SK-N-SH (cell line): Measurements from ENCODE around the gene DMRTB1. TPM values are rescaled to one million over a fixed set of nuclear protein-coding genes. Genes with fewer than 3 reads are reported as not detected.

Experiments used
- CTCF ChIA-PET: fragments of 300-600, 350-600 bp; formaldehyde crosslinking; extraction: SDS; loops from one replicate; lab custom pipeline; 2021; lab: Yijun Ruan, JAX
- POLR2A ChIA-PET: fragments of 350-600 bp; sonication (Branson Sonifier 250); formaldehyde crosslinking; extraction: SDS; loops from one replicate; lab custom pipeline; 2020; ENCODE audit warnings: antibody characterized with exemption, inconsistent platforms; lab: Yijun Ruan, JAX
- DNase-seq: peaks from one replicate; pipeline ENCODE4 v3.0.0; 2012
- H2AFZ ChIP-seq: fragments of 200-600 bp; sonication (generic); 2 replicates; pipeline ENCODE4 v1.8.1; 2016; ENCODE audit warnings: antibody characterized with exemption, mild to moderate bottlenecking, low read depth
- H3F3A ChIP-seq: fragments of 200-600 bp; sonication (generic); replicated peaks from 2 replicates; pipeline ENCODE3; 2016; ENCODE audit warnings: antibody characterized with exemption, mild to moderate bottlenecking; ENCODE audit not compliant: insufficient read depth
- H3K27ac ChIP-seq, 2 experiments: fragments of 200-500 bp in 1 of 2; fragments of 200-600 bp in 1 of 2; sonication (Bioruptor generic) in 1 of 2; sonication (generic), shearing (Covaris generic) in 1 of 2; 2 replicates each; pipeline versions ENCODE4 v1.5.1 to v1.6.1; 2014 to 2016; ENCODE audit warnings: low read depth in 2 of 2, inconsistent platforms in 1 of 2, low read length in 1 of 2, mild to moderate bottlenecking in 1 of 2, mixed read lengths in 1 of 2
- H3K27me3 ChIP-seq: fragments of 200-600 bp; sonication (generic), shearing (Covaris generic); 2 replicates; pipeline ENCODE4 v1.6.1; 2016; ENCODE audit warnings: mixed run types; ENCODE audit not compliant: insufficient read depth
- H3K36me3 ChIP-seq, 2 experiments: fragments of 200-500 bp in 1 of 2; fragments of 200-600 bp in 1 of 2; sonication (Bioruptor generic) in 1 of 2; sonication (generic) in 1 of 2; replicated peaks in 1 of 2; 2 replicates each; pipeline versions ENCODE3 to v1.5.1; 2014 to 2016; ENCODE audit warnings: low read length in 1 of 2, mild to moderate bottlenecking in 1 of 2; ENCODE audit not compliant: insufficient read depth in 2 of 2, control insufficient read depth in 1 of 2
- H3K4me1 ChIP-seq, 2 experiments: fragments of 200-500 bp in 1 of 2; fragments of 200-600 bp in 1 of 2; sonication (Bioruptor generic) in 1 of 2; sonication (generic), shearing (Covaris generic) in 1 of 2; 2 replicates each; pipeline versions ENCODE4 v1.5.1 to v1.6.1; 2014 to 2016; ENCODE audit warnings: low read depth in 1 of 2, low read length in 1 of 2, mixed run types in 1 of 2; ENCODE audit not compliant: insufficient read depth in 2 of 2, control insufficient read depth in 1 of 2
- H3K4me2 ChIP-seq: fragments of 200-600 bp; sonication (generic), shearing (Covaris generic); 2 replicates; pipeline ENCODE4 v1.6.1; 2017; ENCODE audit warnings: mixed run types
- H3K4me3 ChIP-seq, 2 experiments: fragments of 200-500 bp in 1 of 2; fragments of 200-600 bp in 1 of 2; sonication (Bioruptor generic) in 1 of 2; sonication (generic), shearing (Covaris generic) in 1 of 2; 2 replicates each; pipeline versions ENCODE4 v1.5.1 to v1.8.1; 2014 to 2016; ENCODE audit warnings: low read depth in 2 of 2, inconsistent platforms in 1 of 2, low read length in 1 of 2, mild to moderate bottlenecking in 1 of 2, mixed read lengths in 1 of 2, moderate library complexity in 1 of 2
- H3K79me2 ChIP-seq: fragments of 200-600 bp; sonication (generic); 2 replicates; pipeline ENCODE4 v1.8.1; 2017; ENCODE audit warnings: mild to moderate bottlenecking; ENCODE audit not compliant: insufficient read depth
- H3K9ac ChIP-seq: fragments of 200-600 bp; sonication (generic); 2 replicates; pipeline ENCODE4 v1.6.1; 2017; ENCODE audit warnings: mixed run types
- H3K9me2 ChIP-seq: fragments of 200-600 bp; sonication (generic); 2 replicates; pipeline ENCODE4 v1.6.1; 2017; ENCODE audit warnings: mixed run types
- H3K9me3 ChIP-seq: fragments of 200-600 bp; sonication (generic); 2 replicates; pipeline ENCODE4 v1.6.1; 2017; ENCODE audit warnings: mixed run types, mild to moderate bottlenecking, moderate library complexity
- H4K20me1 ChIP-seq: fragments of 200-600 bp; sonication (generic); 2 replicates; pipeline ENCODE4 v1.6.1; 2017; ENCODE audit warnings: mild to moderate bottlenecking, mixed run types; ENCODE audit not compliant: insufficient read depth
- CHD2 ChIP-seq: fragments of 150-350 bp; IDR thresholded peaks from 2 replicates; pipeline ENCODE4 v1.6.1; 2018; ENCODE audit warnings: low read length; ENCODE audit not compliant: partially characterized antibody
- ELF1 ChIP-seq: IDR thresholded peaks from 2 replicates; pipeline ENCODE4 v1.4.0; 2012
- EP300 ChIP-seq, 2 experiments: IDR thresholded peaks; 2 replicates each; pipeline versions ENCODE4 v1.4.0 to v1.6.1; 2012; ENCODE audit warnings: borderline replicate concordance in 1 of 2, low read depth in 1 of 2, low read length in 1 of 2
- FOSL2 ChIP-seq: IDR thresholded peaks from 2 replicates; pipeline ENCODE4 v1.4.0; 2012; ENCODE audit warnings: low read depth, mild to moderate bottlenecking, moderate library complexity, borderline replicate concordance
- FOXJ3 ChIP-seq: sonication (generic); formaldehyde crosslinking; IDR thresholded peaks from 2 replicates; pipeline ENCODE4 v1.5.1; 2020; ENCODE audit warnings: mild to moderate bottlenecking, missing genetic modification reagents
- FOXM1 ChIP-seq: IDR thresholded peaks from 2 replicates; pipeline ENCODE4 v1.4.0; 2012; ENCODE audit warnings: low read depth, mild to moderate bottlenecking
- GATA2 ChIP-seq: sonication (generic); formaldehyde crosslinking; IDR thresholded peaks from 2 replicates; pipeline ENCODE4 v1.5.0; 2020; ENCODE audit warnings: mild to moderate bottlenecking, missing genetic modification reagents
- JUND ChIP-seq: IDR thresholded peaks from 2 replicates; pipeline ENCODE4 v1.4.0; 2012
- MAX ChIP-seq: IDR thresholded peaks from 2 replicates; pipeline ENCODE4 v1.4.0; 2012; ENCODE audit warnings: low read depth
- NFIC ChIP-seq: IDR thresholded peaks from 2 replicates; pipeline ENCODE4 v1.4.0; 2012; ENCODE audit warnings: borderline replicate concordance
- NRF1 ChIP-seq: IDR thresholded peaks from 2 replicates; pipeline ENCODE4 v1.6.1; 2012; ENCODE audit warnings: low read depth, mild to moderate bottlenecking, low read length
- PBX3 ChIP-seq: IDR thresholded peaks from 2 replicates; pipeline ENCODE4; 2012
- REST ChIP-seq: IDR thresholded peaks from 2 replicates; pipeline ENCODE4 v1.6.1; 2012; ENCODE audit warnings: mild to moderate bottlenecking, low read depth, low read length, moderate library complexity
- RFX5 ChIP-seq: IDR thresholded peaks from 2 replicates; pipeline ENCODE4 v1.6.1; 2012; ENCODE audit warnings: mild to moderate bottlenecking, improper control_type of control experiment, low read length
- RXRA ChIP-seq: IDR thresholded peaks from 2 replicates; pipeline ENCODE4 v1.4.0; 2012; ENCODE audit warnings: low read depth, mild to moderate bottlenecking, borderline replicate concordance
- SMC3 ChIP-seq: IDR thresholded peaks from 2 replicates; pipeline ENCODE4 v1.6.1; 2012; ENCODE audit warnings: low read depth, low read length, improper control_type of control experiment
- TAF1 ChIP-seq: IDR thresholded peaks from 2 replicates; pipeline ENCODE4 v1.6.1; 2012; ENCODE audit warnings: low read depth, mild to moderate bottlenecking, low read length, moderate library complexity, borderline replicate concordance
- TCF12 ChIP-seq: IDR thresholded peaks from 2 replicates; pipeline ENCODE4 v1.4.0; 2012
- TEAD4 ChIP-seq: IDR thresholded peaks from 2 replicates; pipeline ENCODE4 v1.4.0; 2012; ENCODE audit warnings: mild to moderate bottlenecking, borderline replicate concordance; ENCODE audit not compliant: insufficient read depth
- USF2 ChIP-seq: fragments of 150-350 bp; IDR thresholded peaks from 2 replicates; pipeline ENCODE4 v1.6.1; 2017; ENCODE audit warnings: antibody characterized with exemption, low read length, low read depth, borderline replicate concordance
- YY1 ChIP-seq: IDR thresholded peaks from 2 replicates; pipeline ENCODE4 v1.4.0; 2012; ENCODE audit warnings: low read depth, mild to moderate bottlenecking
- WGBS: methylation state at CpG from one replicate; pipeline ENCODE4 v1.1.6; 2017; ENCODE audit warnings: low lambda C conversion rate; 5-methylcytosine and 5-hydroxymethylcytosine counted together
- polyA plus RNA-seq, 3 experiments: library from polyadenylated mRNA; depleted of rRNA; stranded (reverse); fragments of >200 nt; gene quantifications; 2 replicates each; pipeline ENCODE4 v1.2.3, GENCODE V29; 2012

DMRTB1 gene
- polyA plus RNA-seq, 1 of the 3 experiments (the other 2 are of a cell fraction): not detected

GRCh38 chr1:53514436-53514835 lies 55.2 kb downstream of the DMRTB1 start:
- no peak overlapping the region for H3K27ac ChIP-seq
- H3K4me3 ChIP-seq: no peak overlapping the region
- H3F3A ChIP-seq: peaks cover 23% of the 10 kb centered on the region
- H4K20me1 ChIP-seq: no peaks in the 10 kb centered on the region; the same call in 1 of the 2 replicates
- POLR2A ChIA-PET: no interaction called here
- 77% methylated on average over 9 of the region's 10 CpGs for WGBS
- no peaks in the 10 kb centered on the region for H3K79me2 ChIP-seq
- no peak overlapping the region for H2AFZ ChIP-seq
- H3K4me1 ChIP-seq: peaks cover 16 to 80% of the 10 kb centered on the region in 2 experiments; a peak in 3 of 4 replicates
- TF ChIP-seq CHD2: no peak
- TF ChIP-seq TEAD4: no peak
- TF ChIP-seq GATA2: no peak
- no peak for TF ChIP-seq MAX
- TF ChIP-seq TCF12: no peak
- TF ChIP-seq RXRA: no peak
- no peak for TF ChIP-seq EP300 (IDR thresholded peaks at IDR 0.05; ENCODE audit: borderline replicate concordance in 1 of 2, low read depth in 1 of 2, low read length in 1 of 2)
- no peak for TF ChIP-seq REST
- TF ChIP-seq FOXJ3: no peak
- TF ChIP-seq USF2: no peak
- no peak for TF ChIP-seq FOSL2
- no peaks in the 10 kb centered on the region for H3K9me3 ChIP-seq
- no peaks in the 10 kb centered on the region for H3K27me3 ChIP-seq
- H3K9ac ChIP-seq: no peak overlapping the region
- H3K4me2 ChIP-seq: no peak overlapping the region
- CTCF ChIA-PET: no interaction called here
- no peaks in the 10 kb centered on the region for H3K9me2 ChIP-seq
- DNase-seq: no peak
- no peaks in the 10 kb centered on the region for H3K36me3 ChIP-seq

GRCh38 chr1:53516181-53516580 lies 57.0 kb downstream of the DMRTB1 start:
- 85% methylated on average over 7 of the region's 7 CpGs for WGBS
- Histone ChIP-seq H3K4me2 (no peak overlapping the region), H2AFZ (no peak overlapping the region), H3K9me2 (no peaks in the 10 kb centered on the region), H3K9ac (no peak overlapping the region), H3F3A (peaks cover 19% of the 10 kb centered on the region), H3K4me3 (no peak overlapping the region), H3K79me2 (no peaks in the 10 kb centered on the region), H4K20me1 (no peaks in the 10 kb centered on the region; the same call in 1 of the 2 replicates), H3K27me3 (no peaks in the 10 kb centered on the region), H3K4me1 (peaks cover 16 to 72% of the 10 kb centered on the region in 2 experiments; a peak in 3 of 4 replicates), H3K9me3 (no peaks in the 10 kb centered on the region), H3K36me3 (no peaks in the 10 kb centered on the region), H3K27ac (no peak overlapping the region)
- no peak for DNase-seq
- no peak for TF ChIP-seq JUND
- TF ChIP-seq RFX5: no peak
- TF ChIP-seq TCF12: no peak
- no peak for TF ChIP-seq YY1
- no peak for TF ChIP-seq GATA2
- no peak for TF ChIP-seq ELF1
- no peak for TF ChIP-seq FOXM1
- no peak for TF ChIP-seq USF2
- TF ChIP-seq CHD2: no peak
- no peak for TF ChIP-seq NFIC
- no peak for TF ChIP-seq NRF1
- no peak for TF ChIP-seq TAF1
- no peak for TF ChIP-seq PBX3
- no peak for TF ChIP-seq FOXJ3
- TF ChIP-seq SMC3: no peak
- POLR2A ChIA-PET: no interaction called here
- CTCF ChIA-PET: interaction anchor here (0.9 to 5.2 kb wide), 3 partner anchors 31 to 209 kb away, joined by 3 to 21 read pairs (median 4); no protein-coding TSS in a partner anchor
